Type B pancreatic cell (in vitro differentiated cells): ENCODE results near the gene GDPD4. TPM values are rescaled to one million over a fixed set of nuclear protein-coding genes. Genes with fewer than 3 reads are reported as not detected.

Source experiments
- DNase-seq: peaks from one replicate; pipeline ENCODE4 v3.0.0; 2021; ENCODE audit warnings: mixed read lengths; ENCODE audit not compliant: unreplicated experiment; ENCODE audit errors: extremely low spot score
- H3K27ac Mint-ChIP-seq: 2 replicates; pipeline ENCODE4 v1.8.0; 2021; ENCODE audit warnings: mild to moderate bottlenecking, mixed read lengths
- H3K27me3 Mint-ChIP-seq: 2 replicates; pipeline ENCODE4 v1.8.0; 2021; ENCODE audit warnings: mixed read lengths
- H3K36me3 Mint-ChIP-seq: 2 replicates; pipeline ENCODE4 v1.8.0; 2021; ENCODE audit warnings: mixed read lengths
- H3K4me1 Mint-ChIP-seq: one replicate; pipeline ENCODE4 v1.8.0; 2021; ENCODE audit warnings: mixed read lengths; ENCODE audit not compliant: unreplicated experiment
- H3K4me3 Mint-ChIP-seq: 2 replicates; pipeline ENCODE4 v1.8.0; 2021; ENCODE audit warnings: mild to moderate bottlenecking, mixed read lengths
- H3K9me3 Mint-ChIP-seq: 2 replicates; pipeline ENCODE4 v1.8.0; 2021; ENCODE audit warnings: mixed read lengths
- total RNA-seq: library from RNA; stranded (reverse); gene quantifications from 2 replicates; pipeline ENCODE4 v1.2.1, GENCODE V29; 2021; ENCODE audit warnings: low replicate concordance
- TF ChIP-seq, protein P1 (sequence below): fragments of 200-600 bp; sonication (generic); conservative IDR thresholded peaks from 2 replicates; pipeline ENCODE4 v1.5.0; 2021; ENCODE audit warnings: antibody characterized with exemption, mild to moderate bottlenecking

GDPD4 gene
- total RNA-seq, 1 donor from 2014 or later, result not detected

- no peak for DNase-seq
- no peaks in the 10 kb centered on the region for H3K27me3 Mint-ChIP-seq
- TF ChIP-seq, protein P1, sequence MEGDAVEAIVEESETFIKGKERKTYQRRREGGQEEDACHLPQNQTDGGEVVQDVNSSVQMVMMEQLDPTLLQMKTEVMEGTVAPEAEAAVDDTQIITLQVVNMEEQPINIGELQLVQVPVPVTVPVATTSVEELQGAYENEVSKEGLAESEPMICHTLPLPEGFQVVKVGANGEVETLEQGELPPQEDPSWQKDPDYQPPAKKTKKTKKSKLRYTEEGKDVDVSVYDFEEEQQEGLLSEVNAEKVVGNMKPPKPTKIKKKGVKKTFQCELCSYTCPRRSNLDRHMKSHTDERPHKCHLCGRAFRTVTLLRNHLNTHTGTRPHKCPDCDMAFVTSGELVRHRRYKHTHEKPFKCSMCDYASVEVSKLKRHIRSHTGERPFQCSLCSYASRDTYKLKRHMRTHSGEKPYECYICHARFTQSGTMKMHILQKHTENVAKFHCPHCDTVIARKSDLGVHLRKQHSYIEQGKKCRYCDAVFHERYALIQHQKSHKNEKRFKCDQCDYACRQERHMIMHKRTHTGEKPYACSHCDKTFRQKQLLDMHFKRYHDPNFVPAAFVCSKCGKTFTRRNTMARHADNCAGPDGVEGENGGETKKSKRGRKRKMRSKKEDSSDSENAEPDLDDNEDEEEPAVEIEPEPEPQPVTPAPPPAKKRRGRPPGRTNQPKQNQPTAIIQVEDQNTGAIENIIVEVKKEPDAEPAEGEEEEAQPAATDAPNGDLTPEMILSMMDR, result no peak
Measured at GRCh38 chr11:77236901-77237300, 64.6 kb downstream of the GDPD4 start.

GRCh38 chr11:77233011-77233410, 68.5 kb downstream of the GDPD4 start:
- Mint-ChIP-seq H3K36me3 (no peaks in the 10 kb centered on the region), H3K27me3 (no peaks in the 10 kb centered on the region), H3K4me3 (no peak overlapping the region), H3K9me3 (no peaks in the 10 kb centered on the region), H3K27ac (no peak overlapping the region), H3K4me1 (no peaks in the 10 kb centered on the region)
- no peak for DNase-seq
- TF ChIP-seq, protein P1, result no peak

More at GRCh38 chr11:77236901-77237300, 64.6 kb downstream of the GDPD4 start:
- H3K4me3 Mint-ChIP-seq, result no peak overlapping the region
- H3K9me3 Mint-ChIP-seq, result peaks cover 8% of the 10 kb centered on the region
- no peaks in the 10 kb centered on the region for H3K4me1 Mint-ChIP-seq
- H3K27ac Mint-ChIP-seq, result no peak overlapping the region
- no peaks in the 10 kb centered on the region for H3K36me3 Mint-ChIP-seq

- H3K27ac Mint-ChIP-seq, result no peak overlapping the region
- H3K4me1 Mint-ChIP-seq, result no peaks in the 10 kb centered on the region
- DNase-seq, result no peak
- no peaks in the 10 kb centered on the region for H3K36me3 Mint-ChIP-seq
- no peaks in the 10 kb centered on the region for H3K27me3 Mint-ChIP-seq
- H3K4me3 Mint-ChIP-seq, result no peak overlapping the region
- no peaks in the 10 kb centered on the region for H3K9me3 Mint-ChIP-seq
- TF ChIP-seq, protein P1, result no peak
Measured at GRCh38 chr11:77232242-77232641, 69.2 kb downstream of the GDPD4 start.

DNA sequence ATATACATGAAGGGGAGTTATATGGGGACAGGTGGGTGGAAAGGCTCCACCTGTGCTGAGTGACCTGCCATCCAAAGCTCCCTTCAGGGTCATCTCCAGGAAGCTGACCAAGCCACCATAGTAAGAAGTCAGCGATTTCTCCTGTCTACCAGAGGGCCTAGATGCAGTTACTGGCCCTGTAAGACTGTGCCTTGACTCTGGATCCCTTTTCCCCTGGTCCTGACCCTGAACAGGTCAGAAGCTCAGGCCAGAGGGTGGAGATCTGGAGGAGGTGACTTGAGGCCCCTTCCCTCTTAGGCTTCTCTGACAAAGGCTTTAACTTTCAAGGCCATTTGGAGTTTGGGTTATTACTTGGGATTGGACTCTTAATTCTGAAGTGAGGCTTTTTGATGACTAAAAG, 69.7 kb downstream of the GDPD4 start:
- no peaks in the 10 kb centered on the region for H3K4me1 Mint-ChIP-seq
- H3K36me3 Mint-ChIP-seq, result no peaks in the 10 kb centered on the region
- TF ChIP-seq, protein P1, result no peak
- no peaks in the 10 kb centered on the region for H3K27me3 Mint-ChIP-seq
- H3K9me3 Mint-ChIP-seq, result no peaks in the 10 kb centered on the region
- no peak for DNase-seq
- H3K27ac Mint-ChIP-seq, result no peak overlapping the region
- H3K4me3 Mint-ChIP-seq, result no peak overlapping the region

- H3K9me3 Mint-ChIP-seq, result no peaks in the 10 kb centered on the region
- TF ChIP-seq, protein P1, result no peak
- H3K4me3 Mint-ChIP-seq, result no peak overlapping the region
- no peak overlapping the region for H3K27ac Mint-ChIP-seq
- DNase-seq, result no peak
- H3K36me3 Mint-ChIP-seq, result no peaks in the 10 kb centered on the region
- H3K27me3 Mint-ChIP-seq, result no peaks in the 10 kb centered on the region
- no peaks in the 10 kb centered on the region for H3K4me1 Mint-ChIP-seq
Measured at GRCh38 chr11:77230878-77231605, 70.4 kb downstream of the GDPD4 start.
